Body of pancreas (tissue), 4 donors: Measurements from ENCODE around the gene DENND5B.

Experiments used
- POLR2A ChIP-seq, 3 donors: fragments of 450-650 bp; IDR thresholded peaks; one replicate each; pipeline ENCODE4 v1.6.1; 2016; ENCODE audit warnings: antibody characterized with exemption in 3 of 3, mild to moderate bottlenecking in 2 of 3
- TF ChIP-seq, protein P1 (sequence below), 7 experiments: fragments of 450-650 bp in 4 of 7; fragments of 200-600 bp in 3 of 7; sonication (generic) in 3 of 7; IDR thresholded peaks; one replicate each; pipeline ENCODE4 v1.5.1; 2016 to 2019; ENCODE audit warnings: antibody characterized with exemption in 7 of 7

DNA sequence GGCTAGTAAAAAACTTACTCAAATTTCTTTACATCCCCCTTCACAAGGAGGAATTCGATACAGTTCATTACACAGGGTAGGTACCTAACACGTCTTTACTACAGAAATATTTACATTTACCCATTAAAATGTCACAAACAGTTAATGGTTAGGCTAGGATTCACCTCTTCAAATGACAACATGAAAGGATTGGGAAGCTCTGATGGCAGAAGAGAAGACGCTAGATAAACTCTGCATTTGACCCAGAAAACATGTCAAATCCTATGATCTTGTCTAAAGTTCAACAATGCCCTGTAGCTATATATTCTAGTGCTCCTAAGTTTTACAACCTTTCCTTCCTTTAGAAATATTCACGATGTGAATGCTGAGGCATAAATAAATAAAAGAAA is 64.8 kb downstream of the DENND5B start:
- TF ChIP-seq, protein P1, sequence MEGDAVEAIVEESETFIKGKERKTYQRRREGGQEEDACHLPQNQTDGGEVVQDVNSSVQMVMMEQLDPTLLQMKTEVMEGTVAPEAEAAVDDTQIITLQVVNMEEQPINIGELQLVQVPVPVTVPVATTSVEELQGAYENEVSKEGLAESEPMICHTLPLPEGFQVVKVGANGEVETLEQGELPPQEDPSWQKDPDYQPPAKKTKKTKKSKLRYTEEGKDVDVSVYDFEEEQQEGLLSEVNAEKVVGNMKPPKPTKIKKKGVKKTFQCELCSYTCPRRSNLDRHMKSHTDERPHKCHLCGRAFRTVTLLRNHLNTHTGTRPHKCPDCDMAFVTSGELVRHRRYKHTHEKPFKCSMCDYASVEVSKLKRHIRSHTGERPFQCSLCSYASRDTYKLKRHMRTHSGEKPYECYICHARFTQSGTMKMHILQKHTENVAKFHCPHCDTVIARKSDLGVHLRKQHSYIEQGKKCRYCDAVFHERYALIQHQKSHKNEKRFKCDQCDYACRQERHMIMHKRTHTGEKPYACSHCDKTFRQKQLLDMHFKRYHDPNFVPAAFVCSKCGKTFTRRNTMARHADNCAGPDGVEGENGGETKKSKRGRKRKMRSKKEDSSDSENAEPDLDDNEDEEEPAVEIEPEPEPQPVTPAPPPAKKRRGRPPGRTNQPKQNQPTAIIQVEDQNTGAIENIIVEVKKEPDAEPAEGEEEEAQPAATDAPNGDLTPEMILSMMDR (IDR thresholded peaks at IDR 0.05), result no peak
- TF ChIP-seq POLR2A (IDR thresholded peaks at IDR 0.05), result no peak
